H1 (cell line): Measurements from ENCODE around the gene TTC21A. TPM values are rescaled to one million over a fixed set of nuclear protein-coding genes. Genes with fewer than 3 reads are reported as not detected.

Experiments used
- CTCF ChIA-PET: fragments of 300-600 bp; sonication (Branson Sonifier 250); formaldehyde crosslinking; loops from one replicate; lab custom pipeline; 2021; ENCODE audit not compliant: partially characterized antibody; lab: Charles Lee
- POLR2A ChIA-PET: fragments of 300-600 bp; sonication (Branson Sonifier 250); formaldehyde crosslinking; loops from one replicate; lab custom pipeline; 2021; ENCODE audit warnings: inconsistent platforms; ENCODE audit not compliant: partially characterized antibody; lab: Charles Lee
- DNase-seq, 2 experiments: peaks; one replicate each; pipeline versions ENCODE4 v3.0.0 to v3.0.0-alpha.2; 2010 to 2022; ENCODE audit warnings: low spot score in 2 of 2, low read depth in 1 of 2, mixed read lengths in 1 of 2
- FAIRE-seq: peaks from 2 replicates; lab custom pipeline; 2011; peaks lifted over from hg19 to GRCh38; lab: Jason Lieb, UNC
- H2AFZ ChIP-seq: 2 replicates; pipeline ENCODE4 v1.8.1; 2012; ENCODE audit warnings: low read length, inconsistent platforms
- H2AK5ac ChIP-seq: 2 replicates; pipeline ENCODE4 v1.6.1; 2013; ENCODE audit warnings: low read depth, low read length
- H2BK120ac ChIP-seq: replicated peaks from 2 replicates; pipeline ENCODE3; 2013; ENCODE audit warnings: low read depth, low read length, inconsistent platforms
- H2BK12ac ChIP-seq: 2 replicates; pipeline ENCODE4 v1.6.1; 2013; ENCODE audit warnings: low read depth, low read length
- H2BK15ac ChIP-seq: 2 replicates; pipeline ENCODE4 v1.6.1; 2013; ENCODE audit warnings: low read length
- H2BK20ac ChIP-seq: 2 replicates; pipeline ENCODE4 v1.6.1; 2013; ENCODE audit warnings: low read length
- H2BK5ac ChIP-seq: 2 replicates; pipeline ENCODE4 v1.6.1; 2013; ENCODE audit warnings: low read depth, low read length
- H3K14ac ChIP-seq: 2 replicates; pipeline ENCODE4 v1.6.1; 2013; ENCODE audit warnings: inconsistent platforms; ENCODE audit not compliant: insufficient read length
- H3K18ac ChIP-seq: 2 replicates; pipeline ENCODE4 v1.6.1; 2013; ENCODE audit warnings: low read length; ENCODE audit errors: extremely low read depth
- H3K23ac ChIP-seq: 2 replicates; pipeline ENCODE4 v1.6.1; 2013; ENCODE audit warnings: inconsistent platforms; ENCODE audit not compliant: insufficient read length
- H3K23me2 ChIP-seq: 2 replicates; pipeline ENCODE4 v1.6.1; 2013; ENCODE audit warnings: low read depth, low read length
- H3K27ac ChIP-seq: 2 replicates; pipeline ENCODE4 v1.6.1; 2011; ENCODE audit warnings: low read depth, low read length, inconsistent platforms
- H3K27me3 ChIP-seq, 4 experiments: replicated peaks in 1 of 4; 1 replicate in 1 of 4; 2 replicates in 3 of 4; pipeline versions ENCODE4 v1.6.1 to v1.8.1; 2011 to 2013; ENCODE audit warnings: low read length in 3 of 4, mild to moderate bottlenecking in 3 of 4, inconsistent platforms in 2 of 4, mixed read lengths in 2 of 4, moderate library complexity in 1 of 4; ENCODE audit not compliant: control insufficient read depth in 3 of 4, insufficient read depth in 3 of 4; ENCODE audit errors: extremely low read depth in 1 of 4
- H3K36me3 ChIP-seq, 4 experiments: 2 replicates each; pipeline versions ENCODE4 v1.6.1 to v1.8.1; 2011 to 2013; ENCODE audit warnings: mild to moderate bottlenecking in 4 of 4, low read length in 3 of 4, moderate library complexity in 2 of 4, control low read depth in 1 of 4, inconsistent platforms in 1 of 4; ENCODE audit not compliant: insufficient read depth in 4 of 4, control insufficient read depth in 2 of 4
- H3K4ac ChIP-seq: replicated peaks from 2 replicates; pipeline ENCODE3; 2013; ENCODE audit warnings: low read length, low read depth, mixed read lengths, inconsistent platforms; ENCODE audit not compliant: insufficient read length
- H3K4me1 ChIP-seq, 4 experiments: replicated peaks in 1 of 4; 1 replicate in 1 of 4; 2 replicates in 3 of 4; pipeline versions ENCODE4 v1.6.1 to v1.8.1; 2011 to 2013; ENCODE audit warnings: low read length in 3 of 4, inconsistent platforms in 2 of 4, mixed read lengths in 1 of 4; ENCODE audit not compliant: insufficient read depth in 4 of 4, control insufficient read depth in 3 of 4
- H3K4me2 ChIP-seq, 2 experiments: 2 replicates each; pipeline versions ENCODE4 v1.6.1 to v1.8.1; 2011 to 2013; ENCODE audit warnings: low read depth in 2 of 2, low read length in 2 of 2, control low read depth in 1 of 2, inconsistent platforms in 1 of 2, mild to moderate bottlenecking in 1 of 2; ENCODE audit not compliant: insufficient read depth in 1 of 2
- H3K4me3 ChIP-seq, 4 experiments: fragments of 200-600, 300-600 bp in 1 of 4; sonication (generic), shearing (Covaris generic), sonication (Bioruptor Twin) in 1 of 4; 2 replicates each; pipeline versions ENCODE4 v1.5.1 to v1.8.1; 2011 to 2016; ENCODE audit warnings: low read length in 4 of 4, low read depth in 3 of 4, control low read depth in 2 of 4, inconsistent platforms in 2 of 4, mild to moderate bottlenecking in 2 of 4, mixed read lengths in 1 of 4, moderate library complexity in 1 of 4; ENCODE audit not compliant: insufficient read depth in 2 of 4; ENCODE audit errors: extremely low read depth in 1 of 4
- H3K56ac ChIP-seq: replicated peaks from 2 replicates; pipeline ENCODE3; 2013; ENCODE audit warnings: low read depth, mild to moderate bottlenecking, mixed read lengths, low read length, inconsistent platforms; ENCODE audit not compliant: insufficient read length
- H3K79me1 ChIP-seq: 2 replicates; pipeline ENCODE4 v1.6.1; 2013; ENCODE audit warnings: low read depth, low read length, control low read depth
- H3K79me2 ChIP-seq, 2 experiments: 2 replicates each; pipeline versions ENCODE4 v1.6.1 to v1.8.1; 2012 to 2013; ENCODE audit warnings: low read length in 2 of 2, mild to moderate bottlenecking in 2 of 2, inconsistent platforms in 1 of 2; ENCODE audit not compliant: insufficient read depth in 2 of 2, control insufficient read depth in 1 of 2
- H3K9ac ChIP-seq, 4 experiments: replicated peaks in 1 of 4; 1 replicate in 1 of 4; 2 replicates in 3 of 4; pipeline versions ENCODE4 v1.6.1 to v1.8.1; 2011 to 2013; ENCODE audit warnings: low read depth in 3 of 4, low read length in 3 of 4, control low read depth in 2 of 4, mild to moderate bottlenecking in 2 of 4, moderate library complexity in 2 of 4, inconsistent platforms in 1 of 4; ENCODE audit errors: extremely low read depth in 1 of 4
- H3K9me3 ChIP-seq, 2 experiments: 2 replicates each; pipeline versions ENCODE4 v1.6.1 to v1.8.1; 2012 to 2013; ENCODE audit warnings: mild to moderate bottlenecking in 2 of 2, moderate library complexity in 2 of 2, control low read depth in 1 of 2, inconsistent platforms in 1 of 2, low read depth in 1 of 2, low read length in 1 of 2, mixed read lengths in 1 of 2; ENCODE audit not compliant: insufficient read depth in 2 of 2
- H4K20me1 ChIP-seq, 2 experiments: replicated peaks in 1 of 2; 2 replicates each; pipeline versions ENCODE3 to v1.8.1; 2011 to 2013; ENCODE audit warnings: inconsistent platforms in 2 of 2, low read length in 2 of 2, mild to moderate bottlenecking in 1 of 2; ENCODE audit not compliant: insufficient read depth in 2 of 2, control insufficient read depth in 1 of 2
- H4K5ac ChIP-seq: 2 replicates; pipeline ENCODE4 v1.6.1; 2013; ENCODE audit warnings: low read length, low read depth, mixed read lengths, inconsistent platforms; ENCODE audit not compliant: insufficient read length
- H4K8ac ChIP-seq: 2 replicates; pipeline ENCODE4 v1.8.0; 2013; ENCODE audit warnings: mild to moderate bottlenecking, moderate library complexity, low read length, inconsistent platforms; ENCODE audit not compliant: insufficient read depth; ENCODE audit errors: extremely low read depth
- H4K91ac ChIP-seq: replicated peaks from 2 replicates; pipeline ENCODE3; 2013; ENCODE audit warnings: low read length, mixed read lengths, inconsistent platforms; ENCODE audit not compliant: insufficient read length
- ATF3 ChIP-seq: IDR thresholded peaks from 2 replicates; pipeline ENCODE4 v1.6.1; 2011; ENCODE audit warnings: low read depth, mild to moderate bottlenecking, low read length; ENCODE audit not compliant: insufficient read depth
- CHD2 ChIP-seq: IDR thresholded peaks from 2 replicates; pipeline ENCODE4 v1.6.1; 2012; ENCODE audit warnings: low read length, improper control_type of control experiment
- CTCF ChIP-seq, 3 experiments: IDR thresholded peaks; 1 replicate in 2 of 3; 2 replicates in 1 of 3; pipeline versions ENCODE4 v1.5.1 to v1.6.1; 2011; ENCODE audit warnings: low read length in 3 of 3, mild to moderate bottlenecking in 3 of 3, inconsistent platforms in 2 of 3, low read depth in 1 of 3, moderate library complexity in 1 of 3; ENCODE audit not compliant: insufficient read depth in 1 of 3; ENCODE audit errors: control extremely low read depth in 1 of 3
- JUN ChIP-seq: IDR thresholded peaks from 2 replicates; pipeline ENCODE4 v1.6.1; 2011; ENCODE audit warnings: low read depth, mild to moderate bottlenecking, improper control_type of control experiment, low read length
- NRF1 ChIP-seq: IDR thresholded peaks from 2 replicates; pipeline ENCODE4 v1.6.1; 2011; ENCODE audit warnings: mild to moderate bottlenecking, low read depth, low read length, improper control_type of control experiment
- POU5F1 ChIP-seq: IDR thresholded peaks from 2 replicates; pipeline ENCODE4 v1.6.1; 2011; ENCODE audit warnings: low read depth, mild to moderate bottlenecking, low read length, moderate library complexity
- SIN3A ChIP-seq, 2 experiments: IDR thresholded peaks in 1 of 2; conservative IDR thresholded peaks in 1 of 2; 2 replicates each; pipeline ENCODE4 v1.6.1; 2011 to 2012; ENCODE audit warnings: low read length in 2 of 2, improper control_type of control experiment in 1 of 2, low read depth in 1 of 2, mild to moderate bottlenecking in 1 of 2
- SP2 ChIP-seq: IDR thresholded peaks from 2 replicates; pipeline ENCODE4 v1.6.1; 2012; ENCODE audit warnings: mild to moderate bottlenecking, low read length, inconsistent platforms
- WGBS, 2 experiments: shearing (Covaris generic) in 1 of 2; methylation state at CpG; one replicate each; pipeline versions ENCODE4 v1.1.6 to v1.1.7; 2013 to 2015; ENCODE audit warnings: low lambda C conversion rate in 2 of 2, mixed read lengths in 2 of 2, inconsistent platforms in 1 of 2, low coverage in 1 of 2, missing lambda C conversion rate in 1 of 2; ENCODE audit not compliant: insufficient replicate concordance in 2 of 2, insufficient coverage in 1 of 2, insufficient read length in 1 of 2; ENCODE audit errors: extremely low coverage in 1 of 2, missing lambda C conversion rate in 1 of 2; 5-methylcytosine and 5-hydroxymethylcytosine counted together
- polyA plus RNA-seq, 7 experiments: library from polyadenylated mRNA; depleted of rRNA in 3 of 7; stranded (reverse) in 5 of 7; unstranded in 2 of 7; fragments of >200 nt in 5 of 7; fragments of 200-250 nt in 2 of 7; gene quantifications; 1 replicate in 5 of 7; 2 replicates in 1 of 7; 4 replicates in 1 of 7; pipeline versions ENCODE4 v1.2.1 to v1.2.3, GENCODE V29; 2011 to 2013; ENCODE audit warnings: missing spikeins in 2 of 7, mixed read lengths in 2 of 7
- total RNA-seq: library from RNA; stranded (reverse); fragmentation: NEBNext Ultra II Directional; extraction: Animal tissue kit (Norgen Biotek cat#: 25700); gene quantifications from 2 replicates; pipeline ENCODE4 v1.2.1, GENCODE V29; 2021

The TTC21A gene
- total and polyA plus RNA-seq, 2 of the 8 experiments (the other 6 are each of a cell fraction or from before 2014, with no cell fraction given), result 2.3 to 2.8 TPM

GRCh38 chr3:39064646-39065045, 42.8 kb upstream of the TTC21A start:
- CTCF ChIA-PET, result interaction anchor here (0.7 to 1.5 kb wide), 10 partner anchors 8 to 423 kb away, joined by 3 to 5 read pairs (median 3); no protein-coding TSS in a partner anchor
- H2BK5ac ChIP-seq, result no peak overlapping the region

More at GRCh38 chr3:39064646-39065045, 42.8 kb upstream of the TTC21A start:
- no peak overlapping the region for H2BK120ac ChIP-seq
- H2BK20ac ChIP-seq, result no peak overlapping the region
- H3K23me2 ChIP-seq, result no peaks in the 10 kb centered on the region
- H3K4me3 ChIP-seq, result no peak overlapping the region
- TF ChIP-seq ATF3 (no peak), NRF1 (no peak), JUN (no peak), POU5F1 (no peak), CHD2 (no peak), SP2 (no peak), SIN3A (conservative IDR thresholded peaks at IDR 0.05 in 1 of 2, IDR thresholded peaks at IDR 0.05 in 1 of 2; ENCODE audit: low read depth in 1 of 2, low read length in 2 of 2) (no peak), CTCF (IDR thresholded peaks at IDR 0.05; ENCODE audit: control extremely low read depth in 1 of 3, insufficient read depth in 1 of 3, low read depth in 1 of 3, low read length in 3 of 3) (no peak)
- H3K4ac ChIP-seq, result no peak overlapping the region
- H4K8ac ChIP-seq, result no peak overlapping the region
- no peak overlapping the region for H2BK12ac ChIP-seq
- DNase-seq (no peak), FAIRE-seq (no peak)
- no peak overlapping the region for H2AK5ac ChIP-seq
- H3K9ac ChIP-seq, result no peak overlapping the region
- H3K23ac ChIP-seq, result no peak overlapping the region
- H4K5ac ChIP-seq, result no peak overlapping the region
- H3K79me1 ChIP-seq, result peaks cover 2% of the 10 kb centered on the region
- no peak overlapping the region for H2BK15ac ChIP-seq
- POLR2A ChIA-PET, result interaction anchor here (0.9 kb wide), 1 partner anchor 16 kb away, joined by 3 read pairs; no protein-coding TSS in a partner anchor
- no peak overlapping the region for H2AFZ ChIP-seq
- no peak overlapping the region for H3K14ac ChIP-seq
- WGBS, 2 experiments, result 100% methylated on average over 1 of the region's 1 CpG; no CpG with 5 or more reads in 1 of the 2 experiments
- no peak overlapping the region for H3K56ac ChIP-seq
- no peak overlapping the region for H4K91ac ChIP-seq
- peaks cover 0 to 35% (median 17%) of the 10 kb centered on the region in 4 experiments; a peak in 5 of 8 replicates for H3K36me3 ChIP-seq
- no peaks in the 10 kb centered on the region for H3K9me3 ChIP-seq
- no peaks in the 10 kb centered on the region for H3K4me1 ChIP-seq
- H3K27me3 ChIP-seq, result no peaks in the 10 kb centered on the region
- no peak overlapping the region for H3K27ac ChIP-seq
- H3K79me2 ChIP-seq, result peaks cover 3 to 43% of the 10 kb centered on the region in 2 experiments; a peak in 2 of 4 replicates
- H3K18ac ChIP-seq, result no peak overlapping the region
- H3K4me2 ChIP-seq, result no peak overlapping the region
- peaks cover 0 to 2% of the 10 kb centered on the region in 2 experiments for H4K20me1 ChIP-seq
